Measurements from ENCODE around the gene PDE3A. TPM values are rescaled to one million over a fixed set of nuclear protein-coding genes. Genes with fewer than 3 reads are reported as not detected.

Gene PDE3A
- polyA plus RNA-seq, 1 of the 3 experiments (the other 2 are of a cell fraction): 0.67 TPM

DNA sequence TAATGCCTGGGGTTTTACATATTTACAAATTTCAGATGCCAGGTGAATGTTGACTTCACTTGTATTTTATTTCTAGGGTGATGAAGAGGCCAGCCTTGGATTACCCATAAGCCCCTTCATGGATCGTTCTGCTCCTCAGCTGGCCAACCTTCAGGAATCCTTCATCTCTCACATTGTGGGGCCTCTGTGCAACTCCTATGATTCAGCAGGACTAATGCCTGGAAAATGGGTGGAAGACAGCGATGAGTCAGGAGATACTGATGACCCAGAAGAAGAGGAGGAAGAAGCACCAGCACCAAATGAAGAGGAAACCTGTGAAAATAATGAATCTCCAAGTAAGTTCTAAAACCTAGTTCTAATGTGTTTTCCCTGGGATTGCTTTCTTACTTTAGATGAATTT, 285.5 kb downstream of the PDE3A start:
- no peak overlapping the region for H3K4me3 ChIP-seq (ENCODE audit: low read depth in 2 of 2, low read length in 1 of 2)
- CTCF ChIA-PET: no interaction called here
- no peaks in the 10 kb centered on the region for H3F3A ChIP-seq (replicated peaks; ENCODE audit: insufficient read depth)
- H4K20me1 ChIP-seq (ENCODE audit: insufficient read depth): no peaks in the 10 kb centered on the region
- H3K27me3 ChIP-seq (ENCODE audit: insufficient read depth): no peaks in the 10 kb centered on the region
- no peak for TF ChIP-seq CHD2 (IDR thresholded peaks at IDR 0.05; ENCODE audit: low read length, partially characterized antibody)
- no peak for TF ChIP-seq EZH2phosphoT487 (IDR thresholded peaks at IDR 0.05; ENCODE audit: borderline replicate concordance, low read depth)
- TF ChIP-seq, protein P1, sequence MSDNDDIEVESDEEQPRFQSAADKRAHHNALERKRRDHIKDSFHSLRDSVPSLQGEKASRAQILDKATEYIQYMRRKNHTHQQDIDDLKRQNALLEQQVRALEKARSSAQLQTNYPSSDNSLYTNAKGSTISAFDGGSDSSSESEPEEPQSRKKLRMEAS (IDR thresholded peaks at IDR 0.05; ENCODE audit: low read depth): no peak
- no peak for TF ChIP-seq FOXM1 (IDR thresholded peaks at IDR 0.05; ENCODE audit: low read depth)
- no peak for TF ChIP-seq SIN3A (IDR thresholded peaks at IDR 0.05; ENCODE audit: borderline replicate concordance, low read depth, low read length)
- no peak for TF ChIP-seq FOSL2 (IDR thresholded peaks at IDR 0.05; ENCODE audit: borderline replicate concordance, low read depth)
- no peak for TF ChIP-seq ELF1 (IDR thresholded peaks at IDR 0.05)
- TF ChIP-seq, protein P2, sequence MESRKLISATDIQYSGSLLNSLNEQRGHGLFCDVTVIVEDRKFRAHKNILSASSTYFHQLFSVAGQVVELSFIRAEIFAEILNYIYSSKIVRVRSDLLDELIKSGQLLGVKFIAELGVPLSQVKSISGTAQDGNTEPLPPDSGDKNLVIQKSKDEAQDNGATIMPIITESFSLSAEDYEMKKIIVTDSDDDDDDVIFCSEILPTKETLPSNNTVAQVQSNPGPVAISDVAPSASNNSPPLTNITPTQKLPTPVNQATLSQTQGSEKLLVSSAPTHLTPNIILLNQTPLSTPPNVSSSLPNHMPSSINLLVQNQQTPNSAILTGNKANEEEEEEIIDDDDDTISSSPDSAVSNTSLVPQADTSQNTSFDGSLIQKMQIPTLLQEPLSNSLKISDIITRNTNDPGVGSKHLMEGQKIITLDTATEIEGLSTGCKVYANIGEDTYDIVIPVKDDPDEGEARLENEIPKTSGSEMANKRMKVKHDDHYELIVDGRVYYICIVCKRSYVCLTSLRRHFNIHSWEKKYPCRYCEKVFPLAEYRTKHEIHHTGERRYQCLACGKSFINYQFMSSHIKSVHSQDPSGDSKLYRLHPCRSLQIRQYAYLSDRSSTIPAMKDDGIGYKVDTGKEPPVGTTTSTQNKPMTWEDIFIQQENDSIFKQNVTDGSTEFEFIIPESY (IDR thresholded peaks at IDR 0.05; ENCODE audit: borderline replicate concordance, low read depth): no peak
- TF ChIP-seq RFX5 (IDR thresholded peaks at IDR 0.05; ENCODE audit: low read length): no peak
- TF ChIP-seq SMC3 (IDR thresholded peaks at IDR 0.05; ENCODE audit: low read depth, low read length): no peak
- no peak for TF ChIP-seq RAD21 (IDR thresholded peaks at IDR 0.05; ENCODE audit: low read length)
- TF ChIP-seq RCOR1 (IDR thresholded peaks at IDR 0.05; ENCODE audit: low read length): no peak
- TF ChIP-seq GATA2 (CRISPR knock-in tag; IDR thresholded peaks at IDR 0.05): no peak
- no peak for TF ChIP-seq NRF1 (IDR thresholded peaks at IDR 0.05; ENCODE audit: low read depth, low read length)
- no peaks in the 10 kb centered on the region for H3K9me2 ChIP-seq
- POLR2A ChIA-PET: no interaction called here
- H3K4me1 ChIP-seq (ENCODE audit: control insufficient read depth in 1 of 2, insufficient read depth in 2 of 2, low read depth in 1 of 2, low read length in 1 of 2): no peaks in the 10 kb centered on the region; a peak in 1 of 4 replicates
- no peaks in the 10 kb centered on the region for H3K79me2 ChIP-seq (ENCODE audit: insufficient read depth)
- no peak for DNase-seq
- H3K9me3 ChIP-seq: no peaks in the 10 kb centered on the region
- H3K36me3 ChIP-seq (replicated peaks in 1 of 2; ENCODE audit: control insufficient read depth in 1 of 2, insufficient read depth in 2 of 2, low read length in 1 of 2): peaks cover 4 to 38% of the 10 kb centered on the region in 2 experiments
- H2AFZ ChIP-seq (ENCODE audit: low read depth): no peak overlapping the region
- no peak overlapping the region for H3K4me2 ChIP-seq
- 89% methylated on average over 2 of the region's 2 CpGs for WGBS (ENCODE audit: low lambda C conversion rate)
- no peak overlapping the region for H3K9ac ChIP-seq
- H3K27ac ChIP-seq (ENCODE audit: low read depth in 2 of 2, low read length in 1 of 2): no peak overlapping the region

DNA sequence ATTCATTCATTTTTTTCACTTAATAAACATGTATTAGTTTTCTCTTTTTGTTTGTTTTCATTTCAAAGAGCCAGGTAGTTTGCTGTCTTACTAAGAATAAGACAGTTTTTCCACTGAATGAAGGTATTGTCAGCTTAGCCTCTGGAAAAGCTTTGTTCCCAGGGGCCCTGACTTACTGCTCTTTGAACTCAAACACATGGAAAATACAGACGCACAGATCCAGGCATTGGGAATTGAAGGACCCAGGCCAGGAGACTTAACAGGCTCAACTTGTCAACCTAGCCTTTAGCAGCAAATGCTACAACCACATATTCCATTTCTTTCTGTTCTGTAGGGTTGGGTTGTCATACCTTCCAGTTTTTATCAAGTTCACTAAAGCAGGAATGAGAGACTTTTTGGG, 288.3 kb downstream of the PDE3A start:
- no peak overlapping the region for H2AFZ ChIP-seq (ENCODE audit: low read depth)
- peaks cover 14% of the 10 kb centered on the region for H3K9me3 ChIP-seq
- no peaks in the 10 kb centered on the region; a peak in 1 of 4 replicates for H3K4me1 ChIP-seq (ENCODE audit: control insufficient read depth in 1 of 2, insufficient read depth in 2 of 2, low read depth in 1 of 2, low read length in 1 of 2)
- ChIA-PET POLR2A (no interaction called here), CTCF (interaction anchor here (1.8 kb wide), 1 partner anchor 11 kb away, joined by 6 read pairs; no protein-coding TSS in a partner anchor)
- H3K9ac ChIP-seq: no peak overlapping the region
- H3K27me3 ChIP-seq (ENCODE audit: insufficient read depth): no peaks in the 10 kb centered on the region
- H3K4me3 ChIP-seq (ENCODE audit: low read depth in 2 of 2, low read length in 1 of 2): no peak overlapping the region
- no peaks in the 10 kb centered on the region for H3K9me2 ChIP-seq
- H3K36me3 ChIP-seq (replicated peaks in 1 of 2; ENCODE audit: control insufficient read depth in 1 of 2, insufficient read depth in 2 of 2, low read length in 1 of 2): peaks cover 4 to 49% of the 10 kb centered on the region in 2 experiments
- no peaks in the 10 kb centered on the region for H4K20me1 ChIP-seq (ENCODE audit: insufficient read depth)
- no peak overlapping the region for H3K27ac ChIP-seq (ENCODE audit: low read depth in 2 of 2, low read length in 1 of 2)
- WGBS (ENCODE audit: low lambda C conversion rate): 75% methylated on average over 1 of the region's 1 CpG
- no peak overlapping the region for H3K4me2 ChIP-seq
- DNase-seq: no peak
- H3F3A ChIP-seq (replicated peaks; ENCODE audit: insufficient read depth): no peaks in the 10 kb centered on the region
- H3K79me2 ChIP-seq (ENCODE audit: insufficient read depth): no peaks in the 10 kb centered on the region
- TF ChIP-seq, protein P3, sequence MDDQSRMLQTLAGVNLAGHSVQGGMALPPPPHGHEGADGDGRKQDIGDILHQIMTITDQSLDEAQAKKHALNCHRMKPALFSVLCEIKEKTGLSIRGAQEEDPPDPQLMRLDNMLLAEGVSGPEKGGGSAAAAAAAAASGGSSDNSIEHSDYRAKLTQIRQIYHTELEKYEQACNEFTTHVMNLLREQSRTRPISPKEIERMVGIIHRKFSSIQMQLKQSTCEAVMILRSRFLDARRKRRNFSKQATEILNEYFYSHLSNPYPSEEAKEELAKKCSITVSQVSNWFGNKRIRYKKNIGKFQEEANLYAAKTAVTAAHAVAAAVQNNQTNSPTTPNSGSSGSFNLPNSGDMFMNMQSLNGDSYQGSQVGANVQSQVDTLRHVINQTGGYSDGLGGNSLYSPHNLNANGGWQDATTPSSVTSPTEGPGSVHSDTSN (IDR thresholded peaks at IDR 0.05): no peak
- TF ChIP-seq TCF12 (IDR thresholded peaks at IDR 0.05): no peak
- TF ChIP-seq SMC3 (IDR thresholded peaks at IDR 0.05; ENCODE audit: low read depth, low read length): no peak
- TF ChIP-seq TEAD4 (IDR thresholded peaks at IDR 0.05; ENCODE audit: borderline replicate concordance, insufficient read depth): no peak
- no peak for TF ChIP-seq FOSL2 (IDR thresholded peaks at IDR 0.05; ENCODE audit: borderline replicate concordance, low read depth)
- no peak for TF ChIP-seq JUND (IDR thresholded peaks at IDR 0.05)
- no peak for TF ChIP-seq RXRA (IDR thresholded peaks at IDR 0.05; ENCODE audit: borderline replicate concordance, low read depth)
- TF ChIP-seq, protein P1 (IDR thresholded peaks at IDR 0.05; ENCODE audit: low read depth): no peak
- no peak for TF ChIP-seq CHD2 (IDR thresholded peaks at IDR 0.05; ENCODE audit: low read length, partially characterized antibody)
- TF ChIP-seq YY1 (IDR thresholded peaks at IDR 0.05; ENCODE audit: low read depth): no peak
- no peak for TF ChIP-seq EZH2phosphoT487 (IDR thresholded peaks at IDR 0.05; ENCODE audit: borderline replicate concordance, low read depth)
- TF ChIP-seq, protein P4, sequence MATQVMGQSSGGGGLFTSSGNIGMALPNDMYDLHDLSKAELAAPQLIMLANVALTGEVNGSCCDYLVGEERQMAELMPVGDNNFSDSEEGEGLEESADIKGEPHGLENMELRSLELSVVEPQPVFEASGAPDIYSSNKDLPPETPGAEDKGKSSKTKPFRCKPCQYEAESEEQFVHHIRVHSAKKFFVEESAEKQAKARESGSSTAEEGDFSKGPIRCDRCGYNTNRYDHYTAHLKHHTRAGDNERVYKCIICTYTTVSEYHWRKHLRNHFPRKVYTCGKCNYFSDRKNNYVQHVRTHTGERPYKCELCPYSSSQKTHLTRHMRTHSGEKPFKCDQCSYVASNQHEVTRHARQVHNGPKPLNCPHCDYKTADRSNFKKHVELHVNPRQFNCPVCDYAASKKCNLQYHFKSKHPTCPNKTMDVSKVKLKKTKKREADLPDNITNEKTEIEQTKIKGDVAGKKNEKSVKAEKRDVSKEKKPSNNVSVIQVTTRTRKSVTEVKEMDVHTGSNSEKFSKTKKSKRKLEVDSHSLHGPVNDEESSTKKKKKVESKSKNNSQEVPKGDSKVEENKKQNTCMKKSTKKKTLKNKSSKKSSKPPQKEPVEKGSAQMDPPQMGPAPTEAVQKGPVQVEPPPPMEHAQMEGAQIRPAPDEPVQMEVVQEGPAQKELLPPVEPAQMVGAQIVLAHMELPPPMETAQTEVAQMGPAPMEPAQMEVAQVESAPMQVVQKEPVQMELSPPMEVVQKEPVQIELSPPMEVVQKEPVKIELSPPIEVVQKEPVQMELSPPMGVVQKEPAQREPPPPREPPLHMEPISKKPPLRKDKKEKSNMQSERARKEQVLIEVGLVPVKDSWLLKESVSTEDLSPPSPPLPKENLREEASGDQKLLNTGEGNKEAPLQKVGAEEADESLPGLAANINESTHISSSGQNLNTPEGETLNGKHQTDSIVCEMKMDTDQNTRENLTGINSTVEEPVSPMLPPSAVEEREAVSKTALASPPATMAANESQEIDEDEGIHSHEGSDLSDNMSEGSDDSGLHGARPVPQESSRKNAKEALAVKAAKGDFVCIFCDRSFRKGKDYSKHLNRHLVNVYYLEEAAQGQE (IDR thresholded peaks at IDR 0.05; ENCODE audit: low read depth, low read length): no peak

Measured in SK-N-SH (cell line).